T follicular helper cell (primary cell): ENCODE results near the gene SLC6A11.

Experiments
- DNase-seq: peaks from one replicate; pipeline ENCODE4 v3.0.0-alpha.2; 2020; ENCODE audit warnings: low read depth
- total RNA-seq, 2 experiments: gene quantifications; one replicate each; lab custom pipeline; 2026; lab: John Stamatoyannopoulos, UW

SLC6A11 gene
- 0 to 0.04 reads per million in 2 experiments for total RNA-seq

GRCh38 chr3:10816019-10816862 is at the start of gene SLC6A11:
Gene SLC6A11 (plus strand): TSS chr3:10816228. CDS start chr3:10816266, 38 bp downstream.
- no peak for DNase-seq

- DNase-seq: no peak
Measured at GRCh38 chr3:10768708-10769394, 47.2 kb upstream of the SLC6A11 start.

- DNase-seq: no peak
Measured at GRCh38 chr3:10770547-10770946, 45.5 kb upstream of the SLC6A11 start.

GRCh38 chr3:10770981-10771380 is 45.0 kb upstream of the SLC6A11 start:
- DNase-seq: no peak

- no peak for DNase-seq
Measured at GRCh38 chr3:10771486-10772270, 44.4 kb upstream of the SLC6A11 start.

- no peak for DNase-seq
Measured at GRCh38 chr3:10772271-10773161, 43.5 kb upstream of the SLC6A11 start.

GRCh38 chr3:10774129-10774670 is 41.8 kb upstream of the SLC6A11 start:
- DNase-seq: no peak

- DNase-seq: no peak
Measured at GRCh38 chr3:10774825-10775224, 41.2 kb upstream of the SLC6A11 start.

GRCh38 chr3:10775259-10775658 is 40.8 kb upstream of the SLC6A11 start:
- DNase-seq: no peak

GRCh38 chr3:10775828-10776227 is 40.2 kb upstream of the SLC6A11 start:
- DNase-seq: no peak

GRCh38 chr3:10777627-10778026 is 38.4 kb upstream of the SLC6A11 start:
- DNase-seq: no peak

- no peak for DNase-seq
Measured at GRCh38 chr3:10778492-10779292, 37.3 kb upstream of the SLC6A11 start.

GRCh38 chr3:10779293-10779805 is 36.7 kb upstream of the SLC6A11 start:
- DNase-seq: no peak

- DNase-seq: no peak
Measured at GRCh38 chr3:10780243-10780642, 35.8 kb upstream of the SLC6A11 start.

- DNase-seq: no peak
Measured at GRCh38 chr3:10780922-10781321, 35.1 kb upstream of the SLC6A11 start.

- DNase-seq: no peak
Measured at GRCh38 chr3:10781981-10782380, 34.0 kb upstream of the SLC6A11 start.

GRCh38 chr3:10783360-10784351 is 32.4 kb upstream of the SLC6A11 start:
- peak; percentile 10 for DNase-seq

GRCh38 chr3:10786640-10787039 is 29.4 kb upstream of the SLC6A11 start:
- DNase-seq: no peak

GRCh38 chr3:10788451-10788850 is 27.6 kb upstream of the SLC6A11 start:
- DNase-seq: no peak
